ENCODE results near the gene GLIS2.

GLIS2 gene

DNA sequence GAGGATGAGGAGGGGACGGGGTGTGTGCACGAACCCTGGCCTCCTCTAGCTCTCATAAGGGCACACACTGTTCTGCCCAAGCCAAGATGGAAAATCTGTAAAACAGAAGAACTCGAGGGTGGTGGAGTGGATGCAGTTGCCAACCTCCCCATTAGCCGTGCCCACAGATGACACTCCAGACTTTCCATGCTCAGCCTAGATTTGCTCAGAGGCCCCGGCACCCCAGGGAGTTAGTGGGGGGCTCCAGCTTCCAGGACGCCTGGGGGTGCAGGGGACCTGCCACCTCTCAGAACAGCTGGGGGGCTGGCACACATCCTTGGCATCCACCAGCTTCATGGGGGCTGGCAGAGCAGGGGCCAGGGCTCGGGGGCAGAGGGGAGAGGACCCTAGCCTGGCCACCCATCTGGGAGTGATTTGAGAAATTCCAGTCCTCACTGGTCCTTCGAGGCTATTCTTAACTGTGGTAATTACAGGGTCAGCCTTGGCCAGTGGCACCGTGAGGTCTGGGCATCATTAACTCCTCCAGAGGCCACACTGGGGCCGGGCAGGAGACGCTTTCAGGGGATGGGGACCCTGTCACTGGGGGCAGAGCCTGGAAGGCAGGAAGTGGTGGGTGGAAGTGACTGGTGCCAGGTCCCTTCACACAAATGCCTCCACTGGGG, 70.1 kb downstream of the GLIS2 start:
- no peak for TF ChIP-seq ZFX (IDR thresholded peaks at IDR 0.05; ENCODE audit: borderline replicate concordance)
- TF ChIP-seq, protein P1, sequence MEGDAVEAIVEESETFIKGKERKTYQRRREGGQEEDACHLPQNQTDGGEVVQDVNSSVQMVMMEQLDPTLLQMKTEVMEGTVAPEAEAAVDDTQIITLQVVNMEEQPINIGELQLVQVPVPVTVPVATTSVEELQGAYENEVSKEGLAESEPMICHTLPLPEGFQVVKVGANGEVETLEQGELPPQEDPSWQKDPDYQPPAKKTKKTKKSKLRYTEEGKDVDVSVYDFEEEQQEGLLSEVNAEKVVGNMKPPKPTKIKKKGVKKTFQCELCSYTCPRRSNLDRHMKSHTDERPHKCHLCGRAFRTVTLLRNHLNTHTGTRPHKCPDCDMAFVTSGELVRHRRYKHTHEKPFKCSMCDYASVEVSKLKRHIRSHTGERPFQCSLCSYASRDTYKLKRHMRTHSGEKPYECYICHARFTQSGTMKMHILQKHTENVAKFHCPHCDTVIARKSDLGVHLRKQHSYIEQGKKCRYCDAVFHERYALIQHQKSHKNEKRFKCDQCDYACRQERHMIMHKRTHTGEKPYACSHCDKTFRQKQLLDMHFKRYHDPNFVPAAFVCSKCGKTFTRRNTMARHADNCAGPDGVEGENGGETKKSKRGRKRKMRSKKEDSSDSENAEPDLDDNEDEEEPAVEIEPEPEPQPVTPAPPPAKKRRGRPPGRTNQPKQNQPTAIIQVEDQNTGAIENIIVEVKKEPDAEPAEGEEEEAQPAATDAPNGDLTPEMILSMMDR (IDR thresholded peaks at IDR 0.05), result no peak
- no peak overlapping the region for H3K27ac ChIP-seq

DNA sequence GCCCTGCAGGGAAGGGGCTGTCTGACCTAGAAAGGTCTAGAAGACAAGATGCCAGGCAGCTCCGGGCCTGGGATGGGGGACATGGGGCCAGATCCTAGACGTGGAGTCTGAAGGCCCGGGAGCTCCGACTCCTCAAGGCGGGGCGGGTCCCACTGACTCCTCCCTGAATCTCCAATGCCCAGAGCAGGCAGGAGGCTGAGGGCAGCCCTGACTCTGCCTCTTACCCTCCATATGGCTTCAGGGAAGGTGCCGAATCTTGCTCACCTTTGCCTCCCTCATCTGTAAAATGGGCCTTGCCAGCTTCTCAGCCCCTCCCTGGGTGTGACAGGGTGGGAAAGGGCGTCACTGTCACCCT, 70.6 kb downstream of the GLIS2 start:
- no peak for TF ChIP-seq ZFX (IDR thresholded peaks at IDR 0.05; ENCODE audit: borderline replicate concordance)
- TF ChIP-seq, protein P1 (IDR thresholded peaks at IDR 0.05), result no peak

DNA sequence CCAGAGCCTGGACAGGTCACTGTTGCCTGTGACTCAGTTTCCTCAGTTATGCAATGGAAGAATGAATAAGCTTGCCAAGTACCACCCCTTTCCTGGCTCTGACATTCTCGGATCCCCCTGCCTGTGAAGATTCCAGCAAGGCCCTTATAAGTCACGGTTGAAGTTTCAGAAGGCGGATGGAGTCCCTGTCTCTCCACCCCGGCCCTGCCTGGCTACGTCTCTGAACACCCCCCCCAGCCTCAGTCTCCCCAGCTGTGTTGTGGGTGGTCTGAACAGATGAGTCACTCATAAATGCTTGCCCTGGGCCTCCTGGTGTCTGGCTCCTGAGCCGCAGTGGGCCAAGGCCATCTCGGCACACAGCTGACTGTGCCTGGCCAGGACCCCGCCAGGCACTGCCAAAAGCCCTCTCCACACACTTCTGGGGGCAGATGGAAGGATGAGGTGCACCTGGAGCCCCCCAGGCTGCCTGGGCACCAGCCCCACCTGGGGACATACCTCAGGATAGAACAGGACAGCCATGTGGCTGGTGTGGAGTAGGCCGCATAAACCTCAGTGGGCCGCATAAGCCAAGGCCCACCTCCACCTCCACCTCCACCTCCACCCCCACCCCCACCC, 71.2 kb downstream of the GLIS2 start:
- H3K27ac ChIP-seq, result no peak overlapping the region
- TF ChIP-seq ZFX (IDR thresholded peaks at IDR 0.05; ENCODE audit: borderline replicate concordance), result no peak
- TF ChIP-seq, protein P1 (IDR thresholded peaks at IDR 0.05), result no peak

More for the DNA sequence above, 70.6 kb downstream of the GLIS2 start:
- H3K27ac ChIP-seq, result no peak overlapping the region

DNA sequence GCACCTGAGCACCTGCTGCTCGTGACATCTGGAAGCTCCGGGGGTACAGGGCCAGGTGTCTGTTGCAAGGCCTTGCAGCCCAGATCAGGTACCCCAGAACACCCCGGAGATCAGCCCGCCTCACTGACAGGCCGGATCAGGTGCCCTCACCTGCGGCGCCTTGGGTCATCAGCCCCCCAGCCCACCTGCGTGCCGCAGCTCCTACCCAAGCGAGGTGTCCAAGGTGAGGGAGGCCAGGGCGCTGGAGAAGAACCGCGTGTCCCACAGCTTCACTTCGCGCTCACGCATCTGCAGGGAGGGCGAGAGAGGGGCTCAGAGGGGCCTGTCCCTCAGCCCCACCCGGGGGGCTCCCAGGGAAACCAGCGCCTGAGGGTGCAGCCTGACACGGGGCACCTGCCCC, 71.9 kb downstream of the GLIS2 start:
- TF ChIP-seq ZFX (IDR thresholded peaks at IDR 0.05; ENCODE audit: borderline replicate concordance), result no peak
- TF ChIP-seq, protein P1 (IDR thresholded peaks at IDR 0.05), result no peak
- H3K27ac ChIP-seq, result no peak overlapping the region

DNA sequence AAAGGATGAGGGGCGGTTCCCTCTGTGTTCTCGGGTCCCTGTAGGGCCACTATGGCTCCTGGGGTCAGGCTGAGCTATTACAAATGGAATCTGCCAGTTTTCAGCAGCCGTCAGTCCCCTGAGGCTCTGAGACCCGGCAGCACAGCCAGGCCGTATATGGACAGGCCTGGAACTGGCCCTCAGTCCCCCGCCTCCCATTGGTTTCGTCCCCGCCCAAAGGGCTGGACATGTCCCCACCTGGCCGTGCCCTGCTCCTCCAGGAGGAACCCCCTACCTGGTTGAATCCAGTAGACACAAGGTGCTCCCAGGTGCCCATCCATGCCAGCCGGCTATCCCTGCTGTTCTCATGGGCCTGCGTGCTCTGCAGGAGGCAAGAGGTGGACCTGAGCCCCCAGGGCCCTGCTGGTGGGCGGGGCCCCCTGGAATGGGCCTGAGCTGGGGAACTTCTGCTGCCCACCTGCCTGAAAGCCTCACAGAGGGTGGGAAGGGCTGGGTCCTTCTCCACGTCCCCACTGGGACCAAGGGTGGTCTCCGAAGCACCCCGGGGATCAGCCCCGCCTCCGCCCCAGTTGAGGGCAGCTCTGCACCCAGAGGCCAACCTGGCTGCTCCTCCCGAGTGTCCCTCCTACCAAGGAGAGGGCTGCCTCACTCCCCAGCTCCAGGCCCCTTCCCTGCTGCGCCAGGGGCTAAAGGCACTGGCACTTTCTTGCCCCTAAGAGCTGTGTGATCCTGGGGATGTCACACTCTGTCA, 72.6 kb downstream of the GLIS2 start:
- H3K27ac ChIP-seq, result no peak overlapping the region
- no peak for TF ChIP-seq ZFX (IDR thresholded peaks at IDR 0.05; ENCODE audit: borderline replicate concordance)
- TF ChIP-seq, protein P1 (IDR thresholded peaks at IDR 0.05), result no peak

All from 22Rv1 (cell line).